Breast epithelium (tissue), 3 donors: Measurements from ENCODE around the gene EGFL7.

Experiments
- CTCF ChIP-seq, 3 donors: fragments of 450-650 bp; IDR thresholded peaks; one replicate each; pipeline ENCODE4 v1.5.1; 2016 to 2017; ENCODE audit warnings: antibody characterized with exemption in 3 of 3, mild to moderate bottlenecking in 3 of 3, moderate library complexity in 3 of 3
- POLR2A ChIP-seq: fragments of 450-650 bp; IDR thresholded peaks from one replicate; pipeline ENCODE4 v1.6.1; 2016; ENCODE audit warnings: antibody characterized with exemption, mild to moderate bottlenecking, moderate library complexity

DNA sequence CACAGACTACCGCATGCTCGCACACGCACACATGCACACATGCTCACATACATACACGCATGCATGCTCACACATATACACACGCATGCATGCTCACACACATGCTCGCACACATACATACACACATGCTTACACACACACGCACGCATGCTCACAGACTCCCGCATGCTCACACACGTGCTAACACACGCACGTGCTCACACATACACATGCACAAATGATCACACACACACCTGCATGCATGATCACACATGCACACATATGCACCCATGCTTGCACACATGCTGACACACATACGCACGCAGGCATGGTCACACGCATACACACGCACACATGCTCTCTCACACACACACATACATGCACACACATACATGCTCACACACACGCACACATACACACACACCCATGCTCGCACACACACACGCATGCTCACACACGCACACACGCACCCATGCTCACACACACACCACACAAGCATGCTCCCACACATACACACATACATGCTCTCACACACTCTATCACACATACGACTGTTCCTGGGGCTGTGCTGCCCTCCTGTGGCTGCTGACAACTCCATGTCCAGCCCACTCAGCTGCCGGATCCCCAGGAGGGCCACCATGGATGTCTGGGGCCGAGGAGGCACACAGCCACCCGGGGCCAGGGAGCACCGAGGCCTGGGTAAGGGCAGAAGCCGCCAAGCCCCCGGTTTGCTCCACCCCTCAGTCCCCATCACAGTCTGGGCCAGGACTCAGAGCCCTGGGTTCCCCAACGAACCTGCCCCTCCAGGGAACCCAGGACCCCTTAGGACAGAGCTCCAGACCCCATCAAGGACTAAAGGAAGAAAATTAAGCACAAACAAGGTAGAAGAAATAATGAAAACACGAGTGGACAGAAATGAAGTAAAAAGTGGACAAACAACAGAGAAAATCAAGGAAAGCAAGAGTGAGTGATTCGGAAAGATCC is 31.4 kb upstream of the EGFL7 start:
- TF ChIP-seq CTCF (IDR thresholded peaks at IDR 0.05) (peak; percentile 32 to 94 (median 79)), POLR2A (no peak)
